Activated CD8-positive, alpha-beta T cell treated with anti-CD3 and anti-CD28 coated beads for 36 hours (primary cell): Measurements from ENCODE around the gene MPND. TPM values are rescaled to one million over a fixed set of nuclear protein-coding genes. Genes with fewer than 3 reads are reported as not detected.

Source experiments
- ATAC-seq: fragments of 200-7000 bp; cut with Tn5 transposase; one replicate; pipeline ENCODE4 v1.10.0; 2021; ENCODE audit warnings: mild to moderate bottlenecking, moderate library complexity
- CTCF ChIA-PET: fragments of 350-600 bp; sonication (Branson Sonifier 250); formaldehyde crosslinking; loops from one replicate; lab custom pipeline; 2021; ENCODE audit warnings: antibody characterized with exemption; lab: Charles Lee
- POLR2A ChIA-PET: fragments of 350-600 bp; sonication (Branson Sonifier 250); formaldehyde crosslinking; loops from one replicate; lab custom pipeline; 2021; ENCODE audit warnings: antibody characterized with exemption; lab: Charles Lee
- DNase-seq: peaks from one replicate; pipeline ENCODE4 v3.0.0-alpha.2; 2020
- H3K27ac Mint-ChIP-seq: one replicate; pipeline ENCODE4 v1.8.0; 2021; ENCODE audit warnings: mild to moderate bottlenecking, mixed read lengths
- H3K27me3 Mint-ChIP-seq: one replicate; pipeline ENCODE4 v1.8.0; 2021; ENCODE audit warnings: mixed read lengths
- H3K36me3 Mint-ChIP-seq: one replicate; pipeline ENCODE4 v1.8.0; 2021; ENCODE audit warnings: low read depth, mixed read lengths
- H3K4me1 Mint-ChIP-seq: one replicate; pipeline ENCODE4 v1.8.0; 2021; ENCODE audit warnings: low read depth, mixed read lengths
- H3K4me3 Mint-ChIP-seq: one replicate; pipeline ENCODE4 v1.8.0; 2021; ENCODE audit warnings: mild to moderate bottlenecking, moderate library complexity, mixed read lengths
- H3K9me3 Mint-ChIP-seq: one replicate; pipeline ENCODE4 v1.8.0; 2021; ENCODE audit warnings: mixed read lengths
- intact Hi-C: fragments of 100-400 bp; cut with micrococcal nuclease; formaldehyde crosslinking; loops from one replicate; pipeline ENCODE4 v1.10.0; 2022
- total RNA-seq, 2 experiments: library from RNA; stranded (reverse); gene quantifications; one replicate each; pipeline ENCODE4 v1.2.3, GENCODE V29; 2021
- TF ChIP-seq, protein P1 (sequence below): fragments of 200-600 bp; IDR thresholded peaks from one replicate; pipeline ENCODE4 v1.8.0; 2022; ENCODE audit warnings: antibody characterized with exemption, mild to moderate bottlenecking

Gene MPND
- total RNA-seq, 2 experiments from 2014 or later, result 15.5 to 16.6 TPM

DNA sequence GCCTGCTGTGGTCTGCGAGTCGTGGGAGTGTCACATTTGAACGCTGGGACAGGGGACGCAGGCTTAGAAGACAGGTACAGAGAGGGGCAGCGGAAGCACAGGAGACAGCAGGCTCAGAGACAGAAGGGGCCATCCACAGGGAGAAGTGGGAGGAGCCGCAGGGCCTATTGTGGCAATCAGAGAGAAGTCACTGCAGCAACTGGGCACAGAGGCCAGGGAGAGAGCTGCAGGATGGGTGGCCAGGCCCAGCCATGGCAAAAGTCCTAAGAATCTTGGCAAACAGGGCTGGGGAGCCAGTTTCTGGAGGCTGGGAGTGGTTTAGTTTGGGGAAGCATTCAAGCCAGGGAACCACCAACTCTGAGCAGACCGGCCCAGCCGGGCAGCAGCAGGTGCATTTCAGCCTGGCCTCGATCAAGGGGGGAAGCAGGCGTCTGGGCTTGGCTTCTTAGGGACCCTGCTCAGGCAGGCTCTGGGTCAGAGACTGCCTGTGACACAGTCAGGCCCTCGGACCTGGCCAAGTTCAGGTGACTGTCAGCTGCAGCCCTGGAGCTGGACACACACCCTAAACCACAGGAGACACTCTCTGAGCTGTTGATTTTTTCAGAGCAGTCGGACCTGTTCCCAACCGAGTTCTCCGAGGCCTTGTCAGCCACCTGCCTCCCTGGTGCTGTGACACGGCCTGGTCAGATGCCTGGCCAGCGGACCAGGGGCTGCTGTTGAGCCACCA lies 45.1 kb downstream of the MPND start:
- Mint-ChIP-seq H3K36me3 (peaks cover 8% of the 10 kb centered on the region), H3K4me3 (no peak overlapping the region), H3K4me1 (peaks cover 29% of the 10 kb centered on the region), H3K27ac (no peak overlapping the region), H3K27me3 (no peaks in the 10 kb centered on the region), H3K9me3 (no peaks in the 10 kb centered on the region)
- DNase-seq (no peak), ATAC-seq (no peak)
- intact Hi-C loops, result no loop called here
- CTCF ChIA-PET, result interaction anchor here (2.5 kb wide), 1 partner anchor 12 kb away, joined by 13 read pairs; the partner anchor contains the start of gene SH3GL1
- POLR2A ChIA-PET, result interaction anchor here (0.9 to 1.7 kb wide), 2 partner anchors 9 to 16 kb away, joined by 3 read pairs; no protein-coding TSS in a partner anchor
- TF ChIP-seq, protein P1, sequence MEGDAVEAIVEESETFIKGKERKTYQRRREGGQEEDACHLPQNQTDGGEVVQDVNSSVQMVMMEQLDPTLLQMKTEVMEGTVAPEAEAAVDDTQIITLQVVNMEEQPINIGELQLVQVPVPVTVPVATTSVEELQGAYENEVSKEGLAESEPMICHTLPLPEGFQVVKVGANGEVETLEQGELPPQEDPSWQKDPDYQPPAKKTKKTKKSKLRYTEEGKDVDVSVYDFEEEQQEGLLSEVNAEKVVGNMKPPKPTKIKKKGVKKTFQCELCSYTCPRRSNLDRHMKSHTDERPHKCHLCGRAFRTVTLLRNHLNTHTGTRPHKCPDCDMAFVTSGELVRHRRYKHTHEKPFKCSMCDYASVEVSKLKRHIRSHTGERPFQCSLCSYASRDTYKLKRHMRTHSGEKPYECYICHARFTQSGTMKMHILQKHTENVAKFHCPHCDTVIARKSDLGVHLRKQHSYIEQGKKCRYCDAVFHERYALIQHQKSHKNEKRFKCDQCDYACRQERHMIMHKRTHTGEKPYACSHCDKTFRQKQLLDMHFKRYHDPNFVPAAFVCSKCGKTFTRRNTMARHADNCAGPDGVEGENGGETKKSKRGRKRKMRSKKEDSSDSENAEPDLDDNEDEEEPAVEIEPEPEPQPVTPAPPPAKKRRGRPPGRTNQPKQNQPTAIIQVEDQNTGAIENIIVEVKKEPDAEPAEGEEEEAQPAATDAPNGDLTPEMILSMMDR, result no peak

DNA sequence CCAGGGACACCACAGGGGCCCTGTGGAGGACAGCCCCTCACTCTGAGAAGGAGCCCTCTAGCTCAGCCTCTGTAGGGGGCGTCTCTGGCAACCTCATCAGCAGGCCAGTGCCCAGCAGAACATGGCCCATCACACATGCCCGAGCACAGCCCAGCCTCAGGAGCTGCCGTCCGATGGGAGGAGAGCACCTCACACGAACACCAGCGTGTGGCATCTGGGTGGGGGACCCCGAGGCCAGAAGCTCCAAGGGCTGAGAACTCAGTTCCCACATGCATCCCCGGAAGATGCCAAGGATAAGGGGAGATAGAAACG lies 45.7 kb downstream of the MPND start:
- H3K27ac Mint-ChIP-seq, result no peak overlapping the region
- DNase-seq (no peak), ATAC-seq (no peak)
- CTCF ChIA-PET, result interaction anchor here (2.5 kb wide), 1 partner anchor 12 kb away, joined by 13 read pairs; the partner anchor contains the start of gene SH3GL1
- H3K4me1 Mint-ChIP-seq, result peaks cover 32% of the 10 kb centered on the region
- intact Hi-C loops, result no loop called here
- H3K36me3 Mint-ChIP-seq, result peaks cover 9% of the 10 kb centered on the region
- TF ChIP-seq, protein P1, result no peak
- H3K9me3 Mint-ChIP-seq, result no peaks in the 10 kb centered on the region
- POLR2A ChIA-PET, result interaction anchor here (0.9 kb wide), 1 partner anchor 10 kb away, joined by 3 read pairs; no protein-coding TSS in a partner anchor
- H3K27me3 Mint-ChIP-seq, result no peaks in the 10 kb centered on the region
- no peak overlapping the region for H3K4me3 Mint-ChIP-seq

DNA sequence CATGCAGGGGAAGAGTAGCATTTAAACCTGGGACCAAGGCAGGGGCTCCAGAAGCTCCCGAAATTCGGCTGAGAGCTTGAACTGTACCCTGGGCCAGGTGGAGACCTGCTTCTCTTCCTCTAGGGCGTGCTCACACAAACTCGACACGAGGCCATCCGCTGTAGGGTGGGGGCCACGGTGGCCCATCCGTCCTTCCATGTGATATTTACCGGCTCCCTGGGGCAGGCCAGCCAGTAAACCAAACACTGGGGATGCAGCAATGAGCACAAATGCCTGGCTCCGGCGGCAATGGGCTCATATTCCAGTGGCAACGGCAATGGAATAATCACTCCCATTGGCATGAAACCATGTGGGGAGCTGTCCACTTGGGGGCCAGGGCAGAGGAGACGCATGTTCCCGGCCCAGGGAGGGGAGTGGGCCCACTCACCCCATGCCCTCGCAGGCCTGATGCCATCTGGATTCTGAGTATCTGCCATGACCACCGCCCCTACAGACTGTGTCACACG lies 46.2 kb downstream of the MPND start:
- CTCF ChIA-PET, result interaction anchor here (1.6 to 2.5 kb wide), 2 partner anchors 11 to 20 kb away, joined by 3 to 13 read pairs; partner anchors contain the start of gene SH3GL1
- no peak for ATAC-seq
- intact Hi-C loops, result no loop called here
- Mint-ChIP-seq H3K36me3 (peaks cover 13% of the 10 kb centered on the region), H3K9me3 (no peaks in the 10 kb centered on the region), H3K4me3 (no peak overlapping the region), H3K27me3 (no peaks in the 10 kb centered on the region), H3K27ac (no peak overlapping the region), H3K4me1 (peaks cover 37% of the 10 kb centered on the region)
- DNase-seq, result no peak
- TF ChIP-seq, protein P1, result no peak
- POLR2A ChIA-PET, result interaction anchor here (0.9 to 2.1 kb wide), 2 partner anchors 10 to 18 kb away, joined by 3 to 5 read pairs; no protein-coding TSS in a partner anchor

DNA sequence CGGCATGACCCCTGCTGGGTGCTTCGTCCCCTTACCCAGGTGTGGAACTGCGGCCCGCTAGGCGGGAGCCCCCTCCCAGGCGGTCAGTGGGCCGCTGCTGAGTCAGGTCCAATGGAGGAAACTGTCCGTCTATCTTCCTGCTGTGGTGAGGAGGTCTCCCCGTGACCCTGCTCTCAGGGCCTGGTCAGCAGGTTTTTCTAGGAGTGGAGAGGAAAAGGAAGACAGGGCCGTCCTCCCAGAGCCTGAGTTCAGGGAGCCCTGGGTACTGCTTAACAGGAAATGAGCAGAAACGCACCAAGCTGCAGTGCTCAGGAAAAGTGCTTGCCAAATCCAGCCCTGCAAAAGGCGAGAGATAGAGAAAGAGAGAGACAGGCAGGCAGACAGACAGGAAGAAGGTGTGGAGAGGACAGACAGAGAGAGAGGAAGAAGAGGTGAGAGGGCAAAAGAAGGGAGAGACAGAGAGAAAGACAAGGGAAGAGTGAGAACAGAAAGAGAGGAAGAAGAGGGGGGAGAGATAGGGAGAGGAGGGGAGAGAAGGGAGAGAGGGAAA lies 46.7 kb downstream of the MPND start:
- no peak for DNase-seq
- Mint-ChIP-seq H3K4me3 (no peak overlapping the region), H3K27me3 (no peaks in the 10 kb centered on the region), H3K27ac (peak overlapping the region; percentile 88), H3K4me1 (peaks cover 41% of the 10 kb centered on the region), H3K36me3 (peaks cover 16% of the 10 kb centered on the region), H3K9me3 (no peaks in the 10 kb centered on the region)
- no peak for ATAC-seq
- CTCF ChIA-PET, result interaction anchor here (1.6 to 2.5 kb wide), 3 partner anchors 11 to 38 kb away, joined by 3 to 13 read pairs (median 6); partner anchors contain the start of gene SH3GL1
- POLR2A ChIA-PET, result interaction anchor here (1.0 to 2.1 kb wide), 2 partner anchors 18 to 46 kb away, joined by 3 to 5 read pairs; no protein-coding TSS in a partner anchor
- intact Hi-C loops, result no loop called here
- TF ChIP-seq, protein P1, result no peak
